Measurements from ENCODE around the gene PTP4A2.
A peak's percentile ranks its signal among the peaks of the same experiment; 100 is the strongest.

- TF ChIP-seq CTCF (IDR thresholded peaks at IDR 0.05 in 4 of 5, conservative IDR thresholded peaks at IDR 0.05 in 1 of 5) (no peak), POLR2A (IDR thresholded peaks at IDR 0.05) (peak; percentile 29 to 46)
These were observed 626 bp downstream of the PTP4A2 start for GRCh38 chr1:31937300-31938183.
